GM18498 (cell line): ENCODE measurements around the gene C3orf22.

Source experiments
- ATAC-seq: cut with Tn5 transposase; IDR thresholded peaks from one replicate; pipeline ENCODE4 v1.9.1; 2021; ENCODE audit warnings: mild to moderate bottlenecking, moderate library complexity; ENCODE audit not compliant: unreplicated experiment

The C3orf22 gene

DNA sequence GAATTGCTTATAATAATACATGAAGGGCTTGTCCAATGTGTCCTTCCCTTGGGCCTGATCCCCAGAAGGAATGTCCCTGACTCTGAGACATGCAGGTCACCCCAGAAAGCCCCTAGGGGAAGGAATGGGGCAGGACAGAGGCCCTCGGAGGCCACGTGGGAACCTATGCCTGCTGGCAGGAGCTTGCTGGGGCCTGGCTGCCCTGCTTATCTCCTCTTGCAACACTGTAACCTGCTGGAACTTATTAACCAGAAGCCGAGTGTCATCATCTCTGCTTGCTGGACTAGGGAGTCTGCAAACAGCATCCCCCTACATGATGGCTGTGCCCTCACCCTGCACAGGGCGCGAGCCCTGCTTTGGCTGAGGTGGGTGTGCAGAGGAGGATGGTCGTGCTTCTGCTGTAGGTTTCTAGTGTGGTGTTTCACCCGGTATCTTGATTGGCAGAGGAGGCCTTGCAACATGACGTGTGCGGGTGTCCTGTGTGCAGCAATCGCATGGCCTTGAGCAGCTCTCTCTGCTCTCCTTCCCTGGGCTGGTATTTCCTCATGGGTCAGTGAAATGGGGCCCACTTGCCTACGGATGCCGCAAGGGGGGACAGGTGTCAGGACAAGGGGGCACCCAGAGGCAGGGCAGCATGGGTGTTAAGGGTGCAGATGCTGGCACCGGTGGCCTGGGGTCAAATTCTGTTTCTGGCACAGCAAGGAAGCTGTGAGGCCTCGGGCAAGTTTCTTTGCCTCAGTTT lies 29.8 kb downstream of the C3orf22 start:
- no peak for ATAC-seq

DNA sequence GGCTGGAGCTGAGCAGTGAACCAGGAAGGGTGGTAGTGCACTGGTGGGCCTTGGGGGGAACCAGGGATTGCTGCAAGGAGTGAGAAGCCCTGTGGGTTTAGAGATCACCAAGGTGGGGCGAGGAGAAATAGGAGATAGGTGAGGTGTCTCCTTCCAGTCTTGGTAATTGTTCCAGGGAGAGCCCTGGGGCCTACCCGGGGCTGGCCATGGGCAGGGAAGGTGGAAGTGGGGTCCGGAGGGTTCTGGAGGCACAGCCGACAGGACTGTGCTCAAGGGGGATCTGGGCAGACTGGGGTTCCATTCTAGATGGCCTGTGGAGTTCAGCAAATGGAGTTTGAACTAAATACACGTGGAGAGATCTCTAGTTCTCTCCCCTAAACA lies 30.3 kb downstream of the C3orf22 start:
- ATAC-seq: no peak

DNA sequence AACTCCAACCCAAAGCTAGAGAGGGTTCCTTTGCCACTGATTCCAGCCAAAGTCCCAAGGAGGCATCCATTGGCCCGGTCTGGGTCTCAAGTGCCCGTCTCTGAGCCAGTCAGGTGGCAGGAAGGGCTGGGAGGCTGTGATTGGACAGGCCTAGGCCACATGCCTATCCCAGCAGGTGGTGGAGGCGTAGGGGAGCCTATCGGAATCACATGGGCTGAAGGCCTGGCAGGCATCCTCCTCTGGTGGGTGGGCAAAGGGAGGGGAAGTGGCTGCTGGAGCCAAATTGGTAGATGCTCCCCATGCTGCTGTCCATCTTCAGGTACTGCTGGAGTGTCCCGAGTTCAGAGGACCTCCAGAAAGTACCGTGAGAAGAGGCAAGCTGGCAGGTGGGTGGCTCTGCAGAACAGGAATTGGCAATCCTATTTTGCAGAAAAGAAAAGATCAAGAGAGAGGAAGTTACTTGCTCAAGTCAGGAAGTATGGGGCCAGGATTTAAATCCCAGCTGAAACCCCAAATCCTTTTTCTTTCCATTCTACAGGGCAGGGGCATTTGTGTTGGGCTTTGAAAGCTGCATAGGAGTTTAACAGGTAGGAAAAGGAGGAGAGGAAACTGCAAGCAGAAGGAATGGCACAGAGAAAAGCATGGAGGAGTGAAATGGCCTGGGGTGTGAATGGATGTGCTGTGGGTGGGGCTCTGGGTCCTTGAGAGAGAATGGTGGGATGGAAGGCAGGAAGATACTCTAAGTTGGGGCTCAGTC lies 31.1 kb downstream of the C3orf22 start:
- no peak for ATAC-seq

DNA sequence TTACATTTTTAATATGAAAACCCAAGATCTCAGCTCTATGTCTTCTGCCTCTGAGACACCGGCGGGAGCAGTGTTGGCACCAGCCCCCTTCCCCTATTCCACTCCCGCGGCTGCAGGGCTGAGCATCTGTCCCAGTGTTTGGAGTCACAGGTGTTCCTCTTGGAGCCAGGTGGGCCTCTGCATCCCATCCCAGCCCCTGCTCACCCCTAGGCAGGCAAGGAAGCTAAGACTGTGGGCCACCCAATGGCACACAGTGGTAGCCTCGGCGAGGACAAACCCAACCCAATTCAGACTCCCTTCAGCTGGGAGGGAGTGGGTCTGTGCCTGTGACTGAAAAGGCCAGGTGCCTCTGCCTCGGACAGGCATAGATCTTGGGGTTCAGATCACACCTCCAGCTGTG lies 31.7 kb downstream of the C3orf22 start:
- no peak for ATAC-seq

DNA sequence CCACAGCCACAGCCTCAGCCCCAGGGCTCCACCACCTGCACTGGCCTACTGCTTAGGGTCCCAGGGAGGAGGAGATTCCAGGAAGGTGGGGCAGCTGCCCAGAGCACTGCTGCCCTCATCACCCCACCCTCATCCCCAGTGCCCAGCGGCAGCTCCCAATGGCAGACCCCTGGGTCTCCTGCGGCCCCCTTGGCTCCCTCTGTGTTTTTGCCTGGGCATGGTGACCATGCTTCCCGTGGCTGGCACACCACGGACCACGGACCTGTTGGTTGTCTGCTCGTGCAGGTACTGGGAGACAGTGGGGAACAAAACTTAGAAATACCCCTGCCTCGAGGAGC lies 32.1 kb downstream of the C3orf22 start:
- no peak for ATAC-seq

DNA sequence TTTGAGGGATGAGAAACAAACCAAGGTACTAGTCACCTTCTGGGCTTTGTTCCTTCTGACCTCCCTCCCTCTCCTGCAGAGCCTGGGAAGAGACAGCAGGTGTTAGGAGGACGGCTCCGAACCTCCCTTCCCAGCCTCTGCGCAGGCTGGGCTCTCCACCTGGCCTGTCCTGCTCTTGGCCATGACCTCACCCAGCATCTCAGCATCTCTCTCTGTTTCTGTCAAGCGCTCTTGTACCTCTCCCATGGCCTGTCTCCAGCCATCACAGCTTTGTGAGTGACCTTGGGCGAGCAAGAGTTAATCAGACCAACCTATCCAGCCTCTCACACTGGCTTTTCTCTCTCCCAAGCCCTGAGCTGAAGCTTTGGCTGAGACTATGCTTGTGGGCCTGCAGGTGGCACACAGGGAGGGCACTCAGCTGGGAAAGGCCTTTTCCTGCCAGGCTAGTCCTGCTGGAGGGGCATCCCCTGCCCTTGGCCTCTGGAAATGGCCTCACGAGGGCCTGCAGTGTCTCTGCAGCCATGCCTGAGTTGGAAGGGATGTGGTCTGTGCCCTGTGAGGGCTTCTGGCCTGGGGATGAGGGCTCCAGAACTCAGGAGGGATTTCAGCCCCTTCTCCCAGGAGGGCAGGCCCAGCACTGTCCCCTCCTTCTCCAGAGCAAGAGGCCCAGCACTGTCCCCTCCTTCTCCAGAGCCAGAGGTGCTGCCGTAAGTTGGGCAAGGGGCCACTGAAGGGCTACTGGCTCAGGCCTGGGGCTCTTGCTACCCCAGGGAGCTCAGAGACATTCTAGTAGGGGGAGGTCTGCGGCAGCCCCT lies 32.7 kb downstream of the C3orf22 start:
- ATAC-seq: no peak

DNA sequence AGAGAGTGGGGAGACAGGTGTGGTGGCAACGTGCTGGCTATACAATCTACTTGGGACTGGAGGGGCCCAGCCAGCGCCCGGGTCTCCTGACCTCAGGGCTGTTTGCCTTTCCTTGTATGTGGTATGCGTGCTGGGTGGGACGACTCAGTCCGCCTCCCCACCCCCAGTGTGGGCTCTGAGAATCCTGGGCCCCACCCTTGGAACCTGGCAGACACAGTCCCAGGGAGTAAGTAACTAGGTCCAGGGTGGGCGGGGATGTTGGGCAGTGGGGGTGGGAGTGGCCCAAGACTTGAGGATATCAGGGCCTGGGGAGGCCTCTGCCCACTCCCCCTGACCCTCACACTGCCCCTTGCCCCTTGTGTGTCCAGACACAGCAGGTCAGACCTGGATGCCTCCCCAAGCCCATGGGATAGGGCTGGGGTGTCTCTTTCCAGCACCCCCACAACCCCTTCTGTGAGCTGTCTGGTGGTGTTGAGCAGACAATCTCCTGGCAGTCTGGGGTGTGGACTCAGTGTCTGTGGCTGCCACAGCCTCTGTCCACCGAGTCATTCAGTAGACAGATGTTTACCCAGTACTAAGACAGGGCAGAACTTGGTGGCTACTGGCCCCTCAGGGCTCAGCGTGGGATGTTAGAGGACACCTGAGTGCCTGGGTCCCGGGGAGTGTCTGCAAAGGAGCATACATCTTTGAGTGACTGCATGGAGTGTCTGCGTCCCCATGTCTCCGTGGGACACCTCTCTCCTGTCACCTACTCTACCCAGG lies 33.5 kb downstream of the C3orf22 start:
- no peak for ATAC-seq

DNA sequence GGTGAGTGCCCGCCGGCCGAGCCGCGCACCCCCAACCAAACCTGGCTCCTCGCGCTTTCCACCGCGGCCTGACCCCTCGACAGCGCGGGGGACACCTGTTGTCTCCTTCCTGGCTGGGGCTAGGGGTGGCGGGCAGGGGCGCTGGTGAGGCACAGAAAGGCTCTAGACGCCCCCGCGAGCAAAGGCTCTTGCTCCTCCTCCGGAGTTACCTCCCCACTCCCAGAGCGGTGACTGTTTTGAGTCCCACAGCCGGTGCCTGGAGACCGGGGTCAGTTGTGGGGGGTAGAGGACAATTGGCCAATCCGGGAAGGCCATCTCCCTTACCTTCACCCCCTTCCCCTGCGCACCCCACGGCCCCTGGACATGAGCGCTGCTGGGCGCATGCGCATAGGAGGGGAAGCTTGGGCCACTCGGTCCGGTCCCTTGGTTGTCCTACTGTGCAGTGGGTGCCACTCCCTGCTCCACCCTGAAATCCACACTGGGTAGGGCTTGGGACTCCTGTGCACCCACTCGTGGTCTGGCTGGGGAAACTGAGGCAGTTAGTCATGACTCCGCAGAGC lies 34.2 kb downstream of the C3orf22 start:
- ATAC-seq: no peak

DNA sequence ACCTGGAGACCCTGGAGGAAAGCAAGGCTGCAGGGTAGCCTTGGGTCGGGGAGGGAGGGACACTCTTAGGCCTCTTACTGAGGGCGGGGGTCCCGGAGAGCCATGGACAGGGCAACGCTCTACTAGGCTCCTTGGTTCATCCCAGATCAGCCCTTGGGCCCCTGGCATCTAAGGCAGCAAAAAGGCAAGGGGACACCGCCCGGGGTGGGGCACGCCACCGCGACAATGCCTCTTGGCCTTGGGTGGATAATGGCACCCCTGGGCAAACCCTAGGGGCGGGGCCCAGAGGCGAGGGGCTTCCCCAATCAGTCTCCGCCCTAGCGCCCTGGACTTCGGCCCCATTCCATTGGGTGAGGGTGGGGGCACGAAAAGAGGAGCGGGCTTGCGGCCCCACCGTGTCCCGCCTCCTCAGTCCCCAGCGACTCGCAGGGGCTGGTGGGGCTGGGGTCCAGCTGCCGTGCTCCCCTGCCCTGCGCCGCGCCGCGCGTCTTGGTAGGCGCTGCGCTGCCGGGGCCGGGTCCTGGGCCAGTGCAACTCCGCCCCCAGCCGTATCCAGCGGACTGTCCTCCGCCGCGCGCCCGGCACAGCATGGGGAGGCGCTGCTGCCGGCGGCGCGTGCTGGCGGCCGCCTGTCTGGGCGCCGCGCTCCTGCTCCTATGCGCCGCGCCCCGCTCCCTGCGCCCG lies 34.8 kb downstream of the C3orf22 start, which contains the start of gene CHST13:
CHST13 (plus strand) TSS at position 411 of the 684 bp plus-strand sequence; CDS start at position 589, 178 bp downstream.
- no peak for ATAC-seq

DNA sequence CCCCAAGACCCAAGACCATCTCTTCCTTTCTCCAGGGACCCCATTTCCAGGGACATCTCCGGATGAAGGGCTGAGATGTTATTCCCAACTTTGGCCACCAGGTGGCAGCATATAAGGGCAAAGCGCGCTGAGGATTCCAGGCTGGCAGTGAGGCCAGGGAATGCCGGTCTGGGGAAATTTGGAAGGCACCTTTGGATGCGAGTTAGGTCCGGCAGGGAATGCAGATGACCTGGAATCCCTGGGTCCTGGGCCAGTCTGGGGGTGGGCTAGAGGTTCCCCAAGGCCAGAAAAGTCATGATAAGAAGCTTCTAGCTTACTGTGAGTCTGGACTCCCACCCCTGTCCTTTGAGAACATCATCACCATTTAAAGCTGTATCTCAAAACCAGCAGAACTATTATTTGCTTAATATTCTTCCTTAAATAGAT lies 36.4 kb downstream of the C3orf22 start:
- no peak for ATAC-seq

DNA sequence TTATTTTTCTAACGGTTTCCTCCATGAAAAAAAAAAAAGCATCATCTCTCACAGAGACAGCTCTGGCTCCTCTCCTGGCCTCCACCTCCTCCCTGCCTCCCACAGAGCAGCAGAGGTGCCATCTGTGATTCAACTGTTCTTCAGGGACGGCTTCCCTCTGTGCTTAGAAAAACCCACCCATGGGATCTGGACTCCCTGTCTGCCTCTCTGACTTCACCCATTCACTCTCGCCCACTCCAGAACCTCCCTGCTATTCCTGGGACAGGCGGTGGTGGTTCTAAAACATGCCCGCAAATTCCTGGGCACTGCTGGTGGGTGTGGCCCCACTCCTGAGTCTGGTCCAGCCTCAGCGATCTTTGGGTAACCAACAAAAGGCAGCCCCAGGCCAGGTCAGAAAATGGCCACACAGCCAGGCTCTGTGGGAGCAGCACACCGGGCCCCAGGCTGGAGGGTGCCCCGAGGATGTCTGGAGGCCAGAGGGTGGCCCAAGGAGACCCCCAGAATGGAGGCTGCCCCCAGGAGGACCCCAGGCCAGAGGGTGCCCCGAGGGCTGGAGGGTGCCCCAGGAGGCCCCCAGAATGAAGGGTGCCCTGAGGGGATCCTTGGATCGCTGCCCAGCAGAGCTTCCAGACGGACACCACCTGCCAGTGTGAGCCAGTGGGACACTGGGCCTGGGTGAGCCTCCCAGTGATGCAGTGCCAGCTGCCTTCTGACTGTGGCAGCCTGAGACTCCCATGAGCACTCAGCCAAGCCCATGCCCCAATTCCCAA lies 37.4 kb downstream of the C3orf22 start:
- no peak for ATAC-seq

DNA sequence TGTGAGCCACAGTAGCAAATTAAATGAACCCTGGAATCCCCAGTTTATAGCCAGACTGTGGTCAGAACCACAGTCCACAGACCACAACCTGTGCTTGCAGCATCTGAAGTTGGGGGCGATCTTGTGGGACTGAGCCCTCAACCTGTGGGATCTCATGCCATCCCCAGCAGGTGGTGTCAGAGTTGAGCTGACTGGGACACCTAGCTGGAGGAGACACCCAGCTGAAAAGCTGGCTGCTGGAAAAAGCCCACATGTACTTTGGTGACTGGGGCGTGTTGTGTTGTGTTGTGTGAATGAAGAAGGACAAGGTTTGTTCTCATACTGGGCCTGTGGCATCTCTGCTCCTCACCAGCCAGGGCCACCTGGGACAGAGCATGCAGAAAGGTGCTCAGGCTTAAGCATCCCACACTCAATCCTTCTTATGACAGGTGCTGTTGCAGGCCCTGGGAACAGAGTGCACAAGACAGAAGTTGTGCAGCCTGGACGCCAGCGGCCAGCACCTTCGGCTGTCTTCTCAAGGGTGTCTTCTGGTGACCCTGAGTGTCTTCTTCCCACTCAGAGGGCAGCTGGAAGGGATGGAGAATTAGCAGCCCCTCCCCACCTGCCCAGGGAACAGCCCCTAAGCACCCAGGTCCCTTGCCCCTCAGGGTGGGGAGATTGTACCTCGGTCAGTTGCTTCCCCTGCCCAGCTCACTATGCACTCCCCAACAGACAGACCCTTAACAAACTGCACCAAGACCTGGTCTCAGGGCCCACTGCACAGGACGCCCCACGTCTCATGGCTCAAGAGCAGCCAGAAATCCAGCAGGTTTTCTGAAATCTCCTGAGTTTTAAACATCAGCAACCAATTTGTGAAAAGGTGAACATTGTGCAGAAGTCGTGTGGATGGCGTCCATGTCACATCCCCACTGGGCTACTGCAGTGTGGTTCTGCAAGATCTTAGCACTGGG lies 39.0 kb downstream of the C3orf22 start:
- no peak for ATAC-seq

DNA sequence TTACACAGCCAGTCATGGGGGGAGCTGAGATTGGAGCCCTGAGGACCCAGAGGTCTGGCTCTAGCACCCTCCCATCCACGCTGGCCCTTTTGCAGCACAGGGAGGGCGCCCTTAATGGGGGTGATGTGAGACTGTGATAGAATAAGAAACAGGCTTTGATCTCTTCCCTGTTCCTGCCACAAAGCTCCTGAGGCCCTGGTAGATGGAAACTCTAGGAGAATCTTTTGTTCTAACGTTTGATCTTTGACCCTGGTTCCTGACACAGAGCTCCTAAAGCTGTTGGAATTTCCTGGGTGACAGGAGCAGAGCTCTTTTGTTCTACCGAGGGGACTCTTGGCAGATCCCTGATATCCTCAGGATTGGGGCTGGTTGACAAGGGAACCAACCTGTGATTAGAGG lies 40.0 kb downstream of the C3orf22 start:
- no peak for ATAC-seq

DNA sequence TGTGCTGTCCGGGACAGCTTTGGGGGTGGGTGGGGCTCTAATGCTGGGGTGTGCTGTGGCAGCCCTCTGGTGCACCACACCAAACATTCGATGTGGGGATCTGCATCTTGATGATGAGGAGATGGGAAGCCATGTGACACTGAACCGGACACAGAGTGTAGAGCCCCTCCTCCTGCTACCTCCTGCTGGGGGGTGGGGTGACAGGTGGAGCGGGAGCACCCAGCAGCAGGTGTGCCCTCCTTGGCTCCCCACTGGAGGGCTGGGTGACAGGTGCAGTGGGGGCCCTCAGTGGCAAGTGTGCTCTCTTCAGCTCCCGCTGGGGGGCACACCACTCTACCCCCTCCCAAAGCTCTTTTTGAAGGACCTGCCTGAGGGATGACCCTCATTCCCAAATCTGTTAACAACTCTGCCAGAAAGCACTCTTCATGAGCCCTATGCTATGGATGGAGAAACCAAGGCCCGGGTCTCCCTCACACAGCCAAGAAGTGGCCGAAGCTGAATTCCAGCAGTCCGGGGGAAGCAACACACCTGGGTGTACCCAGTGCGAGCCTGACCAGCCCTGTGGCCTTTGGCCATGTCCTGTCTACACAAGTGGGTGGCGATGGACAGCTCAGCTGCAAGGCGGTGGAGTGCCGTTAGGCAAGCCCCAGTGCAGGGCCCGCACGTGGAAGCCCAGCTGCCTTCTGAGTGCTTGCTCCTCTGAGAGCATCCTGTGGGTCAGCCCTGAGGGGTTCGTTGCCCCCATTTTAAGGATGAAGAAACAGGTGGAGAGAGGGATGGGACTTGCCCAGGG lies 40.5 kb downstream of the C3orf22 start:
- no peak for ATAC-seq

DNA sequence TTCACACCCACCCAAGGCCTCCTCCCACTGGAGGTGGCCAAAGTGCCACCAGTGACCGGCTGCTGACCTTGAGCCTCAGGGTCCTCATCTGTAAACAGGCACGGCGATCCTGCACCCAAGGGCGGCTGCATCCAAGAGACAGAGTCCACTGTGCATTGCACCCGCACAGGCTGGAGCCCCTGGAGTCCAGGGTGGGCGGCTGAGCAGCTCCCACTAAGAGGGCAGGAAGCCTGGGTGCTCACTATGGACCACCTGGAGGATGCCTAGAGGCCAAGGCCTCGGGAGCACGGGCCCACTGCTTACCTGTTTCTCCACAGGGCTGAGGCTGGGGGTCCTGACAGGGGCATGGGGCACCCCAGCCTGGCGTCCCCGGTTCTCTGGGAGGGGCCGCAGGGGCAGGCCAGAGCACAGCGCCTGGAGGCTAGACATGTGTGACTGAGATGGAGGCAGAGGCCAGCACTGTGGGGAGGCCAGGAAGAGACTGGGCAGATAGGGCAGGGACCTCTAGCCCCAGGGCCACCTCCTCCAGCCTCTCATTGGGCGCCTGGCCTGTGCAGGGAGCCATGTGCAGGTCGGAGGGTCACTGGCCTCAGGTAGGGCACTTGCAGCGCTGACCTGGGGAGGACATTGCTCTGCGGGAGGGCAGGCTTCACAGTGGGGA lies 41.3 kb downstream of the C3orf22 start, which contains the start of gene UROC1:
UROC1 (minus strand) TSS at position 483 of the 661 bp plus-strand sequence; CDS start at position 429, 54 bp downstream.
- no peak for ATAC-seq

DNA sequence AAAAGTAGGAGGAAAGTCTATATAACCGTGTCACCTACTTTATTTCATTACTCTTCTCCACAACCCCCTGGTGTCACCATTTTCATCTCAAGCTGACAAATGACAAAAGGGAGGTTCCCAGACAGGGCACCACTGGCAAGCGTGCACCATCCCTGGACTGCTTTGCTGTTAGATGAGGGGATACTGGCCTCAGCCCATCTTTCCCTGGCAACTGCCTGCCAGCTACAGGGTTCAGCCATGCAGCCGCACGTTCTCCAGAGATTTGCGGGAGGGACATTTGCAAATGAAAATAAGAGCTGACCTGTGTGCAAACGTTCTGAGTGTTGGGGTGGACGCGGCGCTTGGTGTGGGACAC lies 41.8 kb downstream of the C3orf22 start:
- ATAC-seq: no peak
